ENCODE results near the gene SPATA24.

The SPATA24 gene

GRCh38 chr5:139395844-139396640 lies 7.8 kb downstream of the SPATA24 start:
- peak overlapping the region; percentile 100 for H3K27ac ChIP-seq
- peak overlapping the region; percentile 98 for H3K9ac ChIP-seq
- H3K4me1 ChIP-seq = peaks cover 60% of the 10 kb centered on the region
- TF ChIP-seq Cebpa-rat (IDR thresholded peaks at IDR 0.05) = no peak
- H4K20me1 ChIP-seq = peaks cover 29% of the 10 kb centered on the region
- H3K36me3 ChIP-seq = peaks cover 32% of the 10 kb centered on the region
- no peaks in the 10 kb centered on the region for H3K27me3 ChIP-seq
- no peaks in the 10 kb centered on the region for H3K9me3 ChIP-seq
- H3K4me3 ChIP-seq = peak overlapping the region; percentile 78
- H3K4me2 ChIP-seq = peak overlapping the region; percentile 99

- H3K9me3 ChIP-seq = no peaks in the 10 kb centered on the region
- peak within 1 kb of the TSS; percentile 78 for H3K4me3 ChIP-seq
- peak within 1 kb of the TSS; percentile 100 for H3K27ac ChIP-seq
- H4K20me1 ChIP-seq = peaks cover 29% of the 10 kb centered on the region
- H3K27me3 ChIP-seq = no peaks in the 10 kb centered on the region
- peak within 1 kb of the TSS; percentile 98 for H3K9ac ChIP-seq
- H3K4me2 ChIP-seq = peak within 1 kb of the TSS; percentile 99
- H3K4me1 ChIP-seq = peaks cover 71% of the 10 kb centered on the region
- TF ChIP-seq Cebpa-rat (IDR thresholded peaks at IDR 0.05) = no peak
- H3K36me3 ChIP-seq = peaks cover 29% of the 10 kb centered on the region
Measured at GRCh38 chr5:139394654-139395566, 9.0 kb downstream of the SPATA24 start, which contains the start of gene PROB1. Gene PROB1 (minus strand): TSS chr5:139395104. CDS start chr5:139395081, 23 bp downstream.

- peak overlapping the region; percentile 78 for H3K4me3 ChIP-seq
- peaks cover 29% of the 10 kb centered on the region for H3K36me3 ChIP-seq
- TF ChIP-seq Cebpa-rat (IDR thresholded peaks at IDR 0.05) = no peak
- H3K4me1 ChIP-seq = peaks cover 65% of the 10 kb centered on the region
- H3K9me3 ChIP-seq = no peaks in the 10 kb centered on the region
- H3K4me2 ChIP-seq = peak overlapping the region; percentile 99
- peak overlapping the region; percentile 100 for H3K27ac ChIP-seq
- H3K9ac ChIP-seq = peak overlapping the region; percentile 98
- H4K20me1 ChIP-seq = peaks cover 29% of the 10 kb centered on the region
- no peaks in the 10 kb centered on the region for H3K27me3 ChIP-seq
Measured at GRCh38 chr5:139394123-139394653, 9.7 kb downstream of the SPATA24 start.

- peak overlapping the region; percentile 78 for H3K4me3 ChIP-seq
- peaks cover 61% of the 10 kb centered on the region for H3K4me1 ChIP-seq
- no peak for TF ChIP-seq Cebpa-rat (IDR thresholded peaks at IDR 0.05)
- H3K9me3 ChIP-seq = no peaks in the 10 kb centered on the region
- H3K27me3 ChIP-seq = no peaks in the 10 kb centered on the region
- H4K20me1 ChIP-seq = peaks cover 29% of the 10 kb centered on the region
- peak overlapping the region; percentile 99 for H3K4me2 ChIP-seq
- H3K9ac ChIP-seq = peak overlapping the region; percentile 98
- H3K27ac ChIP-seq = peak overlapping the region; percentile 100
- peaks cover 29% of the 10 kb centered on the region for H3K36me3 ChIP-seq
Measured at GRCh38 chr5:139393497-139394122, 10.3 kb downstream of the SPATA24 start.

- H3K9me3 ChIP-seq = no peaks in the 10 kb centered on the region
- H3K36me3 ChIP-seq = peaks cover 29% of the 10 kb centered on the region
- H3K27ac ChIP-seq = peak overlapping the region; percentile 100
- peak overlapping the region; percentile 98 for H3K9ac ChIP-seq
- peaks cover 55% of the 10 kb centered on the region for H3K4me1 ChIP-seq
- no peak for TF ChIP-seq Cebpa-rat (IDR thresholded peaks at IDR 0.05)
- no peaks in the 10 kb centered on the region for H3K27me3 ChIP-seq
- H3K4me3 ChIP-seq = peak overlapping the region; percentile 78
- H4K20me1 ChIP-seq = peaks cover 29% of the 10 kb centered on the region
- H3K4me2 ChIP-seq = peak overlapping the region; percentile 99
Measured at GRCh38 chr5:139392678-139393496, 11.0 kb downstream of the SPATA24 start.

- peaks cover 56% of the 10 kb centered on the region for H3K4me1 ChIP-seq
- peak overlapping the region; percentile 98 for H3K9ac ChIP-seq
- peak overlapping the region; percentile 100 for H3K27ac ChIP-seq
- peak overlapping the region; percentile 99 for H3K4me2 ChIP-seq
- H3K27me3 ChIP-seq = no peaks in the 10 kb centered on the region
- peak overlapping the region; percentile 78 for H3K4me3 ChIP-seq
- TF ChIP-seq Cebpa-rat (IDR thresholded peaks at IDR 0.05) = no peak
- peaks cover 29% of the 10 kb centered on the region for H4K20me1 ChIP-seq
- peaks cover 32% of the 10 kb centered on the region for H3K36me3 ChIP-seq
- H3K9me3 ChIP-seq = no peaks in the 10 kb centered on the region
Measured at GRCh38 chr5:139392324-139392677, 11.6 kb downstream of the SPATA24 start.

- Histone ChIP-seq H3K9ac (peak overlapping the region; percentile 98), H4K20me1 (peaks cover 25% of the 10 kb centered on the region), H3K9me3 (no peaks in the 10 kb centered on the region), H3K4me3 (peak overlapping the region; percentile 78), H3K36me3 (peaks cover 31% of the 10 kb centered on the region), H3K27me3 (no peaks in the 10 kb centered on the region), H3K4me1 (peaks cover 56% of the 10 kb centered on the region), H3K4me2 (peak overlapping the region; percentile 99), H3K27ac (peak overlapping the region; percentile 100)
- no peak for TF ChIP-seq Cebpa-rat (IDR thresholded peaks at IDR 0.05)
Measured at GRCh38 chr5:139391570-139392323, 12.1 kb downstream of the SPATA24 start.

All from BLaER1 (cell line).